ENCODE results near the gene EIPR1. TPM values are rescaled to one million over a fixed set of nuclear protein-coding genes. Genes with fewer than 3 reads are reported as not detected.

The EIPR1 gene
- total and polyA plus RNA-seq, 4 donors: 12.0 to 26.8 (median 23.4) TPM

DNA sequence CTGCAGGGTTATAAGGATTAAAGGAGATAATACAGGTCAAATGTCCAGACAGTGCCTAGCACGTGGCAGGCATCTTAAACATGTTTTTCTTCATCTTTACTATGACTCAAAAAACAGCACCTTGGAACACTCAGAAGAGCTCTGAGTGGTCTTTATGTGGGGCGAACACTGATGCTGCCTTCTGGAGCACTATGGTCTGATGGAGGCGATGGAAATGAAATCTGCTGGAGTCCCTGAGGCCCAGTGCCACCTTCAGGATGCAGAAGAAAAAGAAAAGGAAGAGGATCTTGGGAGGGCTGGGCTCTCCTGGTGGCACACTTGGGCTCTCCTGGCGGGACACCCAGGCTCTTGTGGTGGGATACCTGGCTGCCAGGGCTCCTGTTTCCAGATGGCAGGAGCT lies 171.8 kb downstream of the EIPR1 start:
- 97 to 99% methylated on average over 4 of the region's 4 CpGs for WGBS, 2 donors
- DNase-seq: no peak
- Histone ChIP-seq H3K27me3 (ENCODE audit: control insufficient read depth in 3 of 3, insufficient read depth in 3 of 3, low read length in 2 of 3) (no peaks in the 10 kb centered on the region), H3K4me3 (no peak overlapping the region), H3K9ac (ENCODE audit: insufficient read depth in 1 of 2, low read length in 2 of 2) (no peak overlapping the region), H3K4me1 (ENCODE audit: control insufficient read depth in 5 of 5, insufficient read depth in 5 of 5, low read length in 5 of 5) (peaks cover 0 to 2% (median 0%) of the 10 kb centered on the region in 5 donors), H3K9me3 (ENCODE audit: control insufficient read depth in 4 of 4, insufficient read depth in 3 of 4, low read length in 3 of 4) (peaks cover 0 to 2% (median 0%) of the 10 kb centered on the region in 4 donors), H3K27ac (ENCODE audit: low read depth in 1 of 2, low read length in 1 of 2) (no peak overlapping the region), H3K36me3 (ENCODE audit: control insufficient read depth in 4 of 4, insufficient read depth in 4 of 4, low read length in 4 of 4) (peaks cover 0 to 10% (median 2%) of the 10 kb centered on the region in 4 donors)
- ATAC-seq (ENCODE audit: insufficient read depth, low FRiP score): no peak
- TF ChIP-seq CTCF (IDR thresholded peaks at IDR 0.05; ENCODE audit: control extremely low read depth, extremely low read depth): no peak

GRCh38 chr2:3204031-3204821 lies 173.4 kb downstream of the EIPR1 start:
- Histone ChIP-seq H3K27me3 (ENCODE audit: control insufficient read depth in 3 of 3, insufficient read depth in 3 of 3, low read length in 2 of 3) (no peaks in the 10 kb centered on the region), H3K4me3 (no peak overlapping the region), H3K9ac (ENCODE audit: insufficient read depth in 1 of 2, low read length in 2 of 2) (no peak overlapping the region), H3K27ac (ENCODE audit: low read depth in 1 of 2, low read length in 1 of 2) (no peak overlapping the region), H3K9me3 (ENCODE audit: control insufficient read depth in 4 of 4, insufficient read depth in 3 of 4, low read length in 3 of 4) (peaks cover 0 to 2% (median 0%) of the 10 kb centered on the region in 4 donors), H3K4me1 (ENCODE audit: control insufficient read depth in 5 of 5, insufficient read depth in 5 of 5, low read length in 5 of 5) (peaks cover 0 to under 1% (median 0%) of the 10 kb centered on the region in 5 donors), H3K36me3 (ENCODE audit: control insufficient read depth in 4 of 4, insufficient read depth in 4 of 4, low read length in 4 of 4) (peaks cover 0 to 7% (median 3%) of the 10 kb centered on the region in 4 donors)
- WGBS, 2 donors: 91 to 96% methylated on average over 11 of the region's 11 CpGs
- ATAC-seq (ENCODE audit: insufficient read depth, low FRiP score) (no peak), DNase-seq (no peak)
- no peak for TF ChIP-seq CTCF (IDR thresholded peaks at IDR 0.05; ENCODE audit: control extremely low read depth, extremely low read depth)

GRCh38 chr2:3203497-3204019 lies 174.1 kb downstream of the EIPR1 start:
- Histone ChIP-seq H3K36me3 (ENCODE audit: control insufficient read depth in 4 of 4, insufficient read depth in 4 of 4, low read length in 4 of 4) (peaks cover 0 to 6% (median 3%) of the 10 kb centered on the region in 4 donors), H3K4me3 (no peak overlapping the region), H3K4me1 (ENCODE audit: control insufficient read depth in 5 of 5, insufficient read depth in 5 of 5, low read length in 5 of 5) (no peaks in the 10 kb centered on the region), H3K27me3 (ENCODE audit: control insufficient read depth in 3 of 3, insufficient read depth in 3 of 3, low read length in 2 of 3) (no peaks in the 10 kb centered on the region), H3K9ac (ENCODE audit: insufficient read depth in 1 of 2, low read length in 2 of 2) (no peak overlapping the region), H3K9me3 (ENCODE audit: control insufficient read depth in 4 of 4, insufficient read depth in 3 of 4, low read length in 3 of 4) (peaks cover 0 to 2% (median 0%) of the 10 kb centered on the region in 4 donors), H3K27ac (ENCODE audit: low read depth in 1 of 2, low read length in 1 of 2) (no peak overlapping the region)
- TF ChIP-seq CTCF (IDR thresholded peaks at IDR 0.05; ENCODE audit: control extremely low read depth, extremely low read depth): no peak
- ATAC-seq (ENCODE audit: insufficient read depth, low FRiP score) (no peak), DNase-seq (no peak)
- 96 to 97% methylated on average over 16 of the region's 16 CpGs for WGBS, 2 donors
